IMR-90 (cell line): ENCODE results near the gene PIGN. TPM values are rescaled to one million over a fixed set of nuclear protein-coding genes. Genes with fewer than 3 reads are reported as not detected.

Source experiments
- ATAC-seq: fragments of 200-7000 bp; cut with Tn5 transposase; 2 replicates; pipeline ENCODE4 v1.9.1; 2020; ENCODE audit warnings: low read depth, mild to moderate bottlenecking, moderate library complexity
- BruUV-seq: library from RNA; stranded (reverse); fragments of 400-500 nt; replicated peaks from 2 replicates; lab custom pipeline; 2021; lab: Mats Ljungman, UMichigan
- CTCF ChIA-PET: fragments of 300-600 bp; formaldehyde crosslinking; extraction: SDS; loops from one replicate; lab custom pipeline; 2021; ENCODE audit warnings: antibody characterized with exemption; lab: Yijun Ruan, JAX
- POLR2A ChIA-PET: fragments of 300-600 bp; sonication (Branson Sonifier 250); formaldehyde crosslinking; loops from one replicate; lab custom pipeline; 2022; ENCODE audit warnings: antibody characterized with exemption; ENCODE audit not compliant: unreplicated experiment; lab: Charles Lee
- DNase-seq: peaks from one replicate; pipeline ENCODE4 v3.0.0; 2013
- H2AFZ ChIP-seq: replicated peaks from 2 replicates; pipeline ENCODE3; 2013; ENCODE audit warnings: low read length, mild to moderate bottlenecking; ENCODE audit not compliant: poor library complexity
- H2AK5ac ChIP-seq: 2 replicates; pipeline ENCODE4 v1.6.1; 2013; ENCODE audit warnings: low read depth, low read length, inconsistent platforms
- H2AK9ac ChIP-seq: replicated peaks from 2 replicates; pipeline ENCODE3; 2013; ENCODE audit warnings: mild to moderate bottlenecking, low read depth, low read length, moderate library complexity; ENCODE audit not compliant: poor library complexity
- H2BK120ac ChIP-seq: 2 replicates; pipeline ENCODE4 v1.6.1; 2013; ENCODE audit warnings: low read depth, low read length, inconsistent platforms
- H2BK15ac ChIP-seq: 3 replicates; pipeline ENCODE4 v1.6.1; 2013; ENCODE audit warnings: low read depth, low read length, inconsistent platforms
- H2BK20ac ChIP-seq: 2 replicates; pipeline ENCODE4 v1.6.1; 2013; ENCODE audit warnings: low read depth, mild to moderate bottlenecking, inconsistent platforms, low read length, moderate library complexity
- H2BK5ac ChIP-seq: 2 replicates; pipeline ENCODE4 v1.6.1; 2013; ENCODE audit warnings: mild to moderate bottlenecking, low read depth, low read length, inconsistent platforms; ENCODE audit not compliant: poor library complexity, severe bottlenecking
- H3K14ac ChIP-seq: replicated peaks from 2 replicates; pipeline ENCODE4 v1.6.1; 2013; ENCODE audit warnings: low read depth, low read length, inconsistent platforms
- H3K18ac ChIP-seq: 2 replicates; pipeline ENCODE4 v1.6.1; 2013; ENCODE audit warnings: low read depth, low read length, control low read depth
- H3K23ac ChIP-seq: 2 replicates; pipeline ENCODE4 v1.6.1; 2013; ENCODE audit warnings: low read depth, low read length, inconsistent platforms
- H3K27ac ChIP-seq: 2 replicates; pipeline ENCODE4 v1.5.1; 2013; ENCODE audit warnings: mild to moderate bottlenecking, control low read depth, low read length; ENCODE audit not compliant: insufficient read depth
- H3K27me3 ChIP-seq: 2 replicates; pipeline ENCODE4 v1.6.1; 2013; ENCODE audit warnings: low read length; ENCODE audit not compliant: control insufficient read depth, insufficient read depth
- H3K36me3 ChIP-seq: 2 replicates; pipeline ENCODE4 v1.6.1; 2013; ENCODE audit warnings: low read length, mixed read lengths; ENCODE audit not compliant: control insufficient read depth, insufficient read depth
- H3K4ac ChIP-seq: 2 replicates; pipeline ENCODE4 v1.6.1; 2013; ENCODE audit warnings: low read depth, low read length, inconsistent platforms
- H3K4me1 ChIP-seq: 2 replicates; pipeline ENCODE4 v1.6.1; 2013; ENCODE audit warnings: low read length, mixed read lengths; ENCODE audit not compliant: control insufficient read depth, insufficient read depth
- H3K4me2 ChIP-seq: 2 replicates; pipeline ENCODE4 v1.6.1; 2013; ENCODE audit warnings: low read depth, mild to moderate bottlenecking, control low read depth, low read length, moderate library complexity
- H3K4me3 ChIP-seq: 2 replicates; pipeline ENCODE4 v1.5.1; 2013; ENCODE audit warnings: low read depth, mild to moderate bottlenecking, control low read depth, low read length, moderate library complexity; ENCODE audit not compliant: insufficient read depth
- H3K56ac ChIP-seq: 2 replicates; pipeline ENCODE4 v1.6.1; 2013; ENCODE audit warnings: low read length, inconsistent platforms; ENCODE audit not compliant: insufficient read depth; ENCODE audit errors: extremely low read depth
- H3K79me1 ChIP-seq, 2 experiments: 2 replicates each; pipeline ENCODE4 v1.6.1; 2013; ENCODE audit warnings: low read length in 2 of 2, inconsistent platforms in 1 of 2, low read depth in 1 of 2
- H3K9ac ChIP-seq: 2 replicates; pipeline ENCODE4 v1.6.1; 2013; ENCODE audit warnings: low read depth, low read length, control low read depth
- H3K9me1 ChIP-seq: 2 replicates; pipeline ENCODE4 v1.6.1; 2013; ENCODE audit warnings: low read length, inconsistent platforms; ENCODE audit not compliant: insufficient read depth
- H3K9me3 ChIP-seq: 2 replicates; pipeline ENCODE4 v1.6.1; 2013; ENCODE audit warnings: low read length; ENCODE audit not compliant: control insufficient read depth, insufficient read depth
- H4K20me1 ChIP-seq: 2 replicates; pipeline ENCODE4 v1.6.1; 2013; ENCODE audit warnings: low read length, inconsistent platforms; ENCODE audit not compliant: insufficient read depth
- H4K5ac ChIP-seq: 2 replicates; pipeline ENCODE4 v1.6.1; 2013; ENCODE audit warnings: mild to moderate bottlenecking, low read depth, low read length, control low read depth
- H4K8ac ChIP-seq, 2 experiments: 2 replicates each; pipeline ENCODE4 v1.6.1; 2013; ENCODE audit warnings: low read depth in 2 of 2, low read length in 2 of 2, control low read depth in 1 of 2, inconsistent platforms in 1 of 2
- H4K91ac ChIP-seq: 2 replicates; pipeline ENCODE4 v1.6.1; 2013; ENCODE audit warnings: low read depth, low read length, inconsistent platforms; ENCODE audit not compliant: insufficient read depth
- MXI1 ChIP-seq: IDR thresholded peaks from 2 replicates; pipeline ENCODE4 v1.6.1; 2012; ENCODE audit warnings: low read depth, mild to moderate bottlenecking, low read length, moderate library complexity, borderline replicate concordance
- USF2 ChIP-seq: fragments of 150-350 bp; IDR thresholded peaks from 2 replicates; pipeline ENCODE4 v1.6.1; 2017; ENCODE audit warnings: mild to moderate bottlenecking, antibody characterized with exemption, low read length, low read depth
- WGBS, 2 experiments: methylation state at CpG; one replicate each; pipeline versions ENCODE4 v1.1.5 to v1.1.7; 2013; ENCODE audit warnings: missing lambda C conversion rate in 2 of 2; ENCODE audit not compliant: insufficient read length in 1 of 2; ENCODE audit errors: extremely low coverage in 2 of 2; 5-methylcytosine and 5-hydroxymethylcytosine counted together
- dilution Hi-C: fragments of 300-500 bp; cut with HindIII; formaldehyde crosslinking; loops from one replicate; pipeline ENCODE4 v1.14.3; 2018; ENCODE audit warnings: low sequenced_read_pairs; ENCODE audit not compliant: unreplicated experiment
- in situ Hi-C: fragments of 300-500 bp; cut with MboI; formaldehyde crosslinking; loops from 3 replicates; pipeline ENCODE4 v1.14.3; 2019; ENCODE audit warnings: low sequenced_read_pairs, inconsistent platforms, mixed read lengths
- intact Hi-C: fragments of 100-400 bp; cut with micrococcal nuclease; formaldehyde crosslinking; loops from 2 replicates; pipeline ENCODE4 v1.10.0; 2022
- polyA plus RNA-seq, 3 experiments: library from polyadenylated mRNA; depleted of rRNA; stranded (reverse); fragments of >200 nt; gene quantifications; 2 replicates each; pipeline ENCODE4 v1.2.3, GENCODE V29; 2012; ENCODE audit warnings: low replicate concordance in 1 of 3
- total RNA-seq: library from RNA; depleted of rRNA; stranded (reverse); fragments of >200 nt; gene quantifications from 2 replicates; pipeline ENCODE4 v1.2.3, GENCODE V29; 2012

Gene PIGN
- total and polyA plus RNA-seq, 2 of the 4 experiments (the other 2 are of a cell fraction): 9.0 to 17.9 TPM

GRCh38 chr18:62186499-62186773, 420 bp downstream of the PIGN start:
- peaks cover 8 to 34% of the 10 kb centered on the region in 2 experiments for H3K79me1 ChIP-seq
- H2BK120ac ChIP-seq: no peak overlapping the region
- H3K14ac ChIP-seq: no peak overlapping the region; the same call in 1 of the 2 replicates
- no peaks in the 10 kb centered on the region; the same call in 1 of the 2 replicates for H3K9me1 ChIP-seq
- no peak overlapping the region for H2AK5ac ChIP-seq
- H3K4ac ChIP-seq: peak overlapping the region; percentile 64
- no peak overlapping the region for H2BK5ac ChIP-seq
- no peaks in the 10 kb centered on the region for H3K27me3 ChIP-seq
- no TSS peak for BruUV-seq
- intact Hi-C loops: loop anchor here (10.0 kb wide), 3 partner anchors 338 to 798 kb away; partner anchors contain the start of genes PHLPP1 and ZCCHC2
- H3K56ac ChIP-seq: no peak overlapping the region; the same call in 1 of the 2 replicates
- H4K5ac ChIP-seq: peak overlapping the region; percentile 26
- DNase-seq (peak; percentile 24), ATAC-seq (peak; percentile 12)
- dilution Hi-C loops: no loop called here
- H3K27ac ChIP-seq: peak overlapping the region; percentile 14
- H3K9ac ChIP-seq: peak overlapping the region; percentile 68
- H2AFZ ChIP-seq: peak overlapping the region; percentile 94
- no peaks in the 10 kb centered on the region for H3K36me3 ChIP-seq
- H3K4me2 ChIP-seq: peak overlapping the region; percentile 97
- TF ChIP-seq USF2 (no peak), MXI1 (peak; percentile 73; the same call in 1 of the 2 replicates)
- peak overlapping the region; percentile 70 for H3K23ac ChIP-seq
- 0% methylated on average over 6 of the region's 12 CpGs; no CpG with 5 or more reads in 1 of the 2 experiments for WGBS, 2 experiments
- peak overlapping the region; percentile 14; the same call in 1 of the 2 replicates for H4K91ac ChIP-seq
- POLR2A ChIA-PET: no interaction called here
- in situ Hi-C loops: loop anchor here (5.0 to 25.0 kb wide), 4 partner anchors 61 to 801 kb away; partner anchors contain the start of gene PHLPP1
- peak overlapping the region; percentile 83 for H3K4me3 ChIP-seq
- H3K4me1 ChIP-seq: peaks cover 8% of the 10 kb centered on the region; the same call in 1 of the 2 replicates
- CTCF ChIA-PET: interaction anchor here (1.1 kb wide), 1 partner anchor 11 kb away, joined by 3 read pairs; no protein-coding TSS in a partner anchor
- H3K18ac ChIP-seq: no peak overlapping the region
- H2BK15ac ChIP-seq: no peak overlapping the region
- no peaks in the 10 kb centered on the region for H3K9me3 ChIP-seq
- H4K20me1 ChIP-seq: peaks cover 18% of the 10 kb centered on the region; the same call in 1 of the 2 replicates
- no peak overlapping the region for H2BK20ac ChIP-seq
- H4K8ac ChIP-seq: peak overlapping the region; percentile 70 to 83
- H2AK9ac ChIP-seq: peak overlapping the region; percentile 79
